LNCAP (cell line): ENCODE data around the gene ZNF432.

Source experiments
- TF ChIP-seq, protein P1 (sequence below): fragments of 450-650 bp; IDR thresholded peaks from 2 replicates; pipeline ENCODE4 v1.5.1; 2017; ENCODE audit warnings: mild to moderate bottlenecking

Gene ZNF432

DNA sequence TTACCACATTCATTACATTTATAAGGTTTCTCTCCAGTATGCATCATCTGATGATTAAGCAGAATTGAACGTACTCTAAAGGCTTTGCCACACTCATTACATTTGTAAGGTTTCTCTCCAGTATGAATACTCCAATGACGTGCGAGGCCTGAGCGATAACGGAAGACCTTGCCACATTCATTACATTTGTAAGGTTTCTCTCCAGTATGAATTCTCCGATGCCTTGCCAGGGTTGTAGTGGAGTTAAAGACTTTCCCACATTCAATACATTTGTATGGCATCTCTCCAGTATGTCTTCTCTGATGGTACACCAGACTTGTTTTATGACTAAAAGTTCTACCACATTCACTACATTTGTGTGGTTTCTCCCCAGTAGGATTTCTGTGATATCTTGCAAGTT, 16.8 kb upstream of the ZNF432 start:
- TF ChIP-seq, protein P1, sequence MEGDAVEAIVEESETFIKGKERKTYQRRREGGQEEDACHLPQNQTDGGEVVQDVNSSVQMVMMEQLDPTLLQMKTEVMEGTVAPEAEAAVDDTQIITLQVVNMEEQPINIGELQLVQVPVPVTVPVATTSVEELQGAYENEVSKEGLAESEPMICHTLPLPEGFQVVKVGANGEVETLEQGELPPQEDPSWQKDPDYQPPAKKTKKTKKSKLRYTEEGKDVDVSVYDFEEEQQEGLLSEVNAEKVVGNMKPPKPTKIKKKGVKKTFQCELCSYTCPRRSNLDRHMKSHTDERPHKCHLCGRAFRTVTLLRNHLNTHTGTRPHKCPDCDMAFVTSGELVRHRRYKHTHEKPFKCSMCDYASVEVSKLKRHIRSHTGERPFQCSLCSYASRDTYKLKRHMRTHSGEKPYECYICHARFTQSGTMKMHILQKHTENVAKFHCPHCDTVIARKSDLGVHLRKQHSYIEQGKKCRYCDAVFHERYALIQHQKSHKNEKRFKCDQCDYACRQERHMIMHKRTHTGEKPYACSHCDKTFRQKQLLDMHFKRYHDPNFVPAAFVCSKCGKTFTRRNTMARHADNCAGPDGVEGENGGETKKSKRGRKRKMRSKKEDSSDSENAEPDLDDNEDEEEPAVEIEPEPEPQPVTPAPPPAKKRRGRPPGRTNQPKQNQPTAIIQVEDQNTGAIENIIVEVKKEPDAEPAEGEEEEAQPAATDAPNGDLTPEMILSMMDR, result no peak

DNA sequence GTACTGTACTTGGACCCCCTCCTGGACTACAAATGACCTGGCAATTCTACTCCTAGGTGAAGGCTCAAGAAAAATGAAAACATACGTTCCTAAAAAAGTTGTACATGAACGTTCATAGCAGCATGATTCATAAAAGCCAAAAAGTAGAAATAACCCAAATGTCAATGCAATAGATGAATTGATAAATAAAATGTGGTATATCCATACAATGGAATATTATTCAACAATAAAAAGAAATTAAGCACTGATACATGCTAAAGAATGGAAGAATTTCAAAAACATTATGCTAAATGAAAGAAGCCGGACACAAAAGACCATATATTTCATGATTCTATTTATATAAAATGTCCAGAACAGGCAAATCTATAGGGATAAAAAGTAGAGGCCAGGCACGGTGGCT, 9.5 kb downstream of the ZNF432 start:
- TF ChIP-seq, protein P1, result no peak

DNA sequence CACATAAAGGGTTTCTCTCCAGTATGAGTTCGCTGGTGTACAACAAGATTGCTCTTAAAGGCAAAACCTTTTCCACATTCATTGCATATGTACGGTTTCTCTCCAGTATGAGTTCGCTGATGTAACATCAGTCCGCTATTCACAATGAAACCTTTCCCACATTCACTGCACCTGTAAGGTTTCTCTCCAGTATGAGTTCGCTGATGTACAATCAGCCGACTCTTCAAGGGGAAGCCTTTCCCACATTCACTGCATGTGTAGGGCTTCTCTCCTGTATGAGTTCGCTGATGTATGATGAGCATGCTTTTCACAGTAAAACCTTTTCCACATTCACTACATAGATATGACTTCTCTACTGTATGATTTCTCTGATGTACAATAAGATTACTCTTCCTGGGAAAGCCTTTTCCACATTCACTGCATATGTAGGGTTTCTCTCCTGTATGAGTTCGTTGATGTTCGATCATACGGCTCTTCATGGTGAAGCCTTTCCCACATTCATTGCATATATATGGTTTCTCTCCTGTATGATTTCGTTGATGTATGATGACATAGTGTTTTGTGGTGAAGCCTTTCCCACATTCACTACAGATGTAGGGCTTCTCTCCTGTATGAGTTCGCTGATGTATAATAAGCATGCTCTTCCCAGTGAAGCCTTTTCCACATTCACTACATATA, 14.4 kb downstream of the ZNF432 start:
- TF ChIP-seq, protein P1, result no peak

DNA sequence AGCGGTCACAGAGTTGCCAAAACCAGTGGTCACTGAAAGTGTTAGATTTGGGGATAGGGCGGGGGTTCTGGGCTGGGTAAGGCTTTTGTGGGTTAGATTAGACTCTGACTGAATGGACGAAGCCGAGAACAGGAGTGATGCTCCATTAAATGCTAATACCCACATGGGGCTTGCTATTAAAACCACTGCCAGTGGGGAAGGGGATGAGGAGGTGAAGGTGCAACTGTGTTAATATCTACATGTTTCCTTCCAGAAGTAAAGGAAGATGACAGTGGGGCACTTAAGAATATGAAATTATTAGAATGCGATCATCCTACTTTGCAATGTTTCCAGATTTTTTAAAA, 19.9 kb downstream of the ZNF432 start:
- TF ChIP-seq, protein P1, result no peak

DNA sequence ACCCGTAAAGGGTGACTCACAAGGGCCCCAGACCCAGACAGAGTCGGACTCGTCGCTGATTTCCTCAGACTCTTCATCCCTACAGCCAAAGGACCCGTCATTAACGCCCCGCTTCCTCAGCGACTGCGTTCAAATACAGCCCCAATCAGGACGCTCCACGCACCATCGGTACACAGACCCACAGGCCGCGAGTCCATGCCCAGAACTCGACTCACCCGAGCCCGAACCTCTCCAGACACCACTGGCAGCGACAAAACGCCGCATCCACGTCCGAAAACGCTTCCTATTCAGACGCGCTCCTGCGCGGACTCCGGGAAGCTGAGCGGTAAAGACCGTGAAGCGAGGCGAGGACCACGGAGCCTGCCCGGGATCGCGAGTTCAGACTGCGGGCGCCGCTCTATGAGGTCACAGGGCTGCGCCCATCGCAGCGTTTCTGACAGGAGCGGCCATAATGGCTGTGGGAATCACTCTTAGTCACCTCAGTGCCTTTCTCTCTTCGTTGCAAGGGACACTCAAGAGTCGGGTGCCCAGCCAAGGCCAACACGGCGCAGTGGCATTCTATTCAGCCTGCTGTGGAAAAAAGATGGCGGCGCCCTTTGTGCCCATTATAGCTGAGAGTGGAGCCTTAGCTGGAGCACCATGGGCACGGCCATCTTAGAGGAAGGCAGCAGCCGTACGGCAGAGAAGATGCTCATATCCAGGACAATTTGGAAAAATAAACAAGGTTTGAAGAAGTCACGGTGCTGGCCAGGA, 20.4 kb downstream of the ZNF432 start, which contains the start of gene ZNF614:
ZNF614 (minus strand) TSS at position 353 of the 753 bp plus-strand sequence. CDS start 2,634 bp downstream, outside the sequence.
- TF ChIP-seq, protein P1, result no peak

DNA sequence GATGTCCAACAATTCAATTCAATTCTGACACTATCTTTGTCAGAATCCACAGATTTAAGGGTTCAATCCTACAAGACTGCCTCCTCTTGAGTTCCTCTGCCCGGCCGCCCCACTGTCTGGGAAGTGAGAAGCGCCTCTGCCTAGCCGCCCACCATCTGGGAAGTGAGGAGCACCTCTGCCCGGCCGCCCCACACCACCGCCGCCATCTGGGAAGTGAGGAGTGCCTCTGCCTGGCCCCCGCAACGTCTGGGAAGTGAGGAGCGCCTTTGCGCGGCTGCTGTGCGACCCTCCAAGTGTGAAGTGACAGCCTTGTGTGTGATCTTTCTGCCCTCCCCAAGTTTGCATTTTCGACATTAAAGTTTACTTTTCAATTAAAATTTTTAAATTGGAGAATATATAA, 26.4 kb downstream of the ZNF432 start:
- TF ChIP-seq, protein P1, result no peak

DNA sequence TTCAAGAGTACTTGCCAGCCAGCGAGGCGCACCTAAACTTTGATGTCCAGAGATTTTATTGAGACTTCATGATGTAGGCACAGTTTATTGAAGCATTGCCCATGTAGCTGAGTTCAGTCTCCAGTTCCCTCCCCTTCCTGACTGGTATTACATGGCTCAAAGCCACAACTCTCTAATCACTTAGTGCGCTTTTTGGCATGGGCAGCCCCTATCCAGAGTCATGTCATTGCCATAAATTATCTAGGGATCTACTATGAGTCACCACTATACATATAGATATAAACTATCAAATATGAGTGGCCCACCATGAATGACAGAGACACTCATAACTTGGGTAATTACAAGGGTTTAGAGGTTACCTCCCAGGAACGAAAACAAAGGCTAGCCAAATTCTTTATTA, 28.1 kb downstream of the ZNF432 start:
- TF ChIP-seq, protein P1, result no peak
